Measurements from ENCODE around the gene CFAP20DC. TPM values are rescaled to one million over a fixed set of nuclear protein-coding genes. Genes with fewer than 3 reads are reported as not detected.

The CFAP20DC gene
- total RNA-seq, 1 experiment from 2014 or later: 1.1 TPM

DNA sequence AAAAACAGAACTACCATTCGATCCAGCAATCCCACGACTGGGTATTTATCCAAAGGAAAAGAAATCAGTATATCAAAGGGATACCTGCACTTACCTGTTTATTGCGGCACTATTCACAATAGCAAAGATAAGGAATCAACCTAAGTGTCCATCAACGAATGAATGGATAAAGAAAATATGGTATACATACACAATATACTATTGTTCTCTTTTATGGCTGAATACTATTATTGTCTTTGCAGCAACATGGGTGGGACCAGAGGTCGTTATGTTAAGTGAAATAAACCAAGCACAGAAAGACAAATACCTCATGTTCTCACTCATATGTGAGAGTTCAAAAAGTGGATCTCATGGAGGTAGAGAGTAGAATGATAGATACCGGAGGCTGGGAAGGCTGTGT, 264.9 kb downstream of the CFAP20DC start:
- no TSS peak for BruUV-seq (replicated peaks)
- H3K27ac Mint-ChIP-seq (ENCODE audit: low read depth, unreplicated experiment): no peak overlapping the region
- no peak for DNase-seq (ENCODE audit: unreplicated experiment)
- ChIA-PET CTCF (interaction anchor here (0.7 kb wide), 1 partner anchor 181 kb away, joined by 3 read pairs; no protein-coding TSS in a partner anchor), POLR2A (no interaction called here)
- peaks cover 7% of the 10 kb centered on the region for H3K9me3 Mint-ChIP-seq (ENCODE audit: unreplicated experiment)
- TF ChIP-seq, protein P1, sequence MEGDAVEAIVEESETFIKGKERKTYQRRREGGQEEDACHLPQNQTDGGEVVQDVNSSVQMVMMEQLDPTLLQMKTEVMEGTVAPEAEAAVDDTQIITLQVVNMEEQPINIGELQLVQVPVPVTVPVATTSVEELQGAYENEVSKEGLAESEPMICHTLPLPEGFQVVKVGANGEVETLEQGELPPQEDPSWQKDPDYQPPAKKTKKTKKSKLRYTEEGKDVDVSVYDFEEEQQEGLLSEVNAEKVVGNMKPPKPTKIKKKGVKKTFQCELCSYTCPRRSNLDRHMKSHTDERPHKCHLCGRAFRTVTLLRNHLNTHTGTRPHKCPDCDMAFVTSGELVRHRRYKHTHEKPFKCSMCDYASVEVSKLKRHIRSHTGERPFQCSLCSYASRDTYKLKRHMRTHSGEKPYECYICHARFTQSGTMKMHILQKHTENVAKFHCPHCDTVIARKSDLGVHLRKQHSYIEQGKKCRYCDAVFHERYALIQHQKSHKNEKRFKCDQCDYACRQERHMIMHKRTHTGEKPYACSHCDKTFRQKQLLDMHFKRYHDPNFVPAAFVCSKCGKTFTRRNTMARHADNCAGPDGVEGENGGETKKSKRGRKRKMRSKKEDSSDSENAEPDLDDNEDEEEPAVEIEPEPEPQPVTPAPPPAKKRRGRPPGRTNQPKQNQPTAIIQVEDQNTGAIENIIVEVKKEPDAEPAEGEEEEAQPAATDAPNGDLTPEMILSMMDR (IDR thresholded peaks at IDR 0.05; ENCODE audit: unreplicated experiment): no peak
- intact Hi-C loops (cut with micrococcal nuclease): no loop called here
- no peaks in the 10 kb centered on the region for H3K27me3 Mint-ChIP-seq (ENCODE audit: insufficient read depth, unreplicated experiment)
- H3K4me1 Mint-ChIP-seq (ENCODE audit: insufficient read depth, unreplicated experiment): no peaks in the 10 kb centered on the region
- H3K4me3 Mint-ChIP-seq (ENCODE audit: unreplicated experiment): no peak overlapping the region
- no peaks in the 10 kb centered on the region for H3K36me3 Mint-ChIP-seq (ENCODE audit: insufficient read depth, unreplicated experiment)

DNA sequence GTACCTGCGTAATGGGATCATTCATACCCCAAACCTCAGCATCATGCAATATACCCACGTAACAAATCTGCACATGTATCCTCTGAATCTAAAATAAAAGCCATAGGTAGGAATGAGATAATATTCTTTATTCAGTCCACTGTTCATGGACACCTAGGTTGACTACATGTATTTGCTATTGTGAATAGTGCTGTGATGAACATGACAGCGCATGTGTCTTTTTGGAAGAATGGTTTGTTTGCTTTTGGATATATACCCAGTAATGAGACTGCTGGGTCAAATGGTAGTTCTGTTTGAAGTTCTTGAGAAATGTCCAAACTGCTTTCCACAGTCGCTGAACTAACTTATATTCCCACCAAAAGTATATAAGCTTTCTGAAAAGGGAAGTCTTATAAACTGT, 265.4 kb downstream of the CFAP20DC start:
- no peak overlapping the region for H3K27ac Mint-ChIP-seq (ENCODE audit: low read depth, unreplicated experiment)
- no peaks in the 10 kb centered on the region for H3K36me3 Mint-ChIP-seq (ENCODE audit: insufficient read depth, unreplicated experiment)
- H3K9me3 Mint-ChIP-seq (ENCODE audit: unreplicated experiment): peaks cover 10% of the 10 kb centered on the region
- no peaks in the 10 kb centered on the region for H3K4me1 Mint-ChIP-seq (ENCODE audit: insufficient read depth, unreplicated experiment)
- BruUV-seq (replicated peaks): no TSS peak
- no peak overlapping the region for H3K4me3 Mint-ChIP-seq (ENCODE audit: unreplicated experiment)
- intact Hi-C loops (cut with micrococcal nuclease): no loop called here
- DNase-seq (ENCODE audit: unreplicated experiment): no peak
- no peaks in the 10 kb centered on the region for H3K27me3 Mint-ChIP-seq (ENCODE audit: insufficient read depth, unreplicated experiment)
- ChIA-PET CTCF (interaction anchor here (0.7 kb wide), 1 partner anchor 1266 kb away, joined by 3 read pairs; no protein-coding TSS in a partner anchor), POLR2A (no interaction called here)
- TF ChIP-seq, protein P1 (IDR thresholded peaks at IDR 0.05; ENCODE audit: unreplicated experiment): no peak

DNA sequence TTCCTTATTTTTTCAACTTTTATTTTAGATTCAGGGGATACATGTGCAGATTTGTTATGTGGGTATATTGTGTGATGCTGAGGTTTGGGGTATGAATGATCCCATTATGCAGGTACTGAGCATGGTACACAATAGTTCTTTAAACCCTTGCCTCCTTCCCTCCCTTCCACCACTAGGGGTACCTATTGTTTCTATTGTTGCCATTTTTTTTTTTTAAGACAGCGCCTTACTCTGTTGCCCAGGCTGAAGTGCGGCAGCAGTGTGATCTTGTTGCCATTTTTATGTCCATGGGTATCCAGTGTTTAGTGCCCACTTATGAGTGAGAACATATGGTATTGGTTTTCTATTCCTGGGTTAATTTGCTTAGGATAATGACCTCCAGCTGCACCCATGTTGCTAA, 266.0 kb downstream of the CFAP20DC start:
- H3K9me3 Mint-ChIP-seq (ENCODE audit: unreplicated experiment): peaks cover 16% of the 10 kb centered on the region
- BruUV-seq (replicated peaks): no TSS peak
- POLR2A ChIA-PET: no interaction called here
- no peaks in the 10 kb centered on the region for H3K4me1 Mint-ChIP-seq (ENCODE audit: insufficient read depth, unreplicated experiment)
- intact Hi-C loops (cut with micrococcal nuclease): no loop called here
- no peak overlapping the region for H3K4me3 Mint-ChIP-seq (ENCODE audit: unreplicated experiment)
- no peak for DNase-seq (ENCODE audit: unreplicated experiment)
- H3K27me3 Mint-ChIP-seq (ENCODE audit: insufficient read depth, unreplicated experiment): no peaks in the 10 kb centered on the region
- TF ChIP-seq, protein P1 (IDR thresholded peaks at IDR 0.05; ENCODE audit: unreplicated experiment): no peak
- no peaks in the 10 kb centered on the region for H3K36me3 Mint-ChIP-seq (ENCODE audit: insufficient read depth, unreplicated experiment)
- no peak overlapping the region for H3K27ac Mint-ChIP-seq (ENCODE audit: low read depth, unreplicated experiment)
- CTCF ChIA-PET: interaction anchor here (0.7 kb wide), 1 partner anchor 1267 kb away, joined by 3 read pairs; no protein-coding TSS in a partner anchor

DNA sequence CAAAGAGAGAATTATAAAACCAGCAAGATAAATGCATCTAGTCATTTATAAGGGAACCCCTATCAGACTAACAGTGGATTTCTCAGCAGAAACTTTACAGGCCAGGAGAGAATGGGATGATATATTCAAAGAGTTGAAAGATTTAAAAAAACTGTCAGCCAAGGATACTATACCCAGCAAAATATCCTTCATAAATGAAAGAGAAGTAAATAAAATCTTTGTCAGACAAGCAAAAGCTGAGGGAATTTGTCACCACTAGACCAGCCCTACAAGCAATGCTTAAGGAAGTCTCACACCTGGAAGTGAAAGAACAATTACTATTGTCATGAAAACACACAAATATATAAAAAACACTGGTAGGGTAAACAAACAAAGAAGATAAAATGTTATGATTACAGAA, 269.9 kb downstream of the CFAP20DC start:
- Mint-ChIP-seq H3K9me3 (ENCODE audit: unreplicated experiment) (peaks cover 20% of the 10 kb centered on the region), H3K36me3 (ENCODE audit: insufficient read depth, unreplicated experiment) (no peaks in the 10 kb centered on the region), H3K27me3 (ENCODE audit: insufficient read depth, unreplicated experiment) (no peaks in the 10 kb centered on the region), H3K4me3 (ENCODE audit: unreplicated experiment) (no peak overlapping the region), H3K27ac (ENCODE audit: low read depth, unreplicated experiment) (no peak overlapping the region), H3K4me1 (ENCODE audit: insufficient read depth, unreplicated experiment) (no peaks in the 10 kb centered on the region)
- no peak for DNase-seq (ENCODE audit: unreplicated experiment)
- ChIA-PET CTCF (no interaction called here), POLR2A (no interaction called here)
- BruUV-seq (replicated peaks): no TSS peak
- TF ChIP-seq, protein P1 (IDR thresholded peaks at IDR 0.05; ENCODE audit: unreplicated experiment): no peak
- intact Hi-C loops (cut with micrococcal nuclease): no loop called here

All from MCF 10A (cell line).